Measurements from ENCODE around the gene MSRB1.
"Not testable (repeated sequence)": the region's sequence is repeated elsewhere in the genome, so short reads cannot be mapped to it uniquely, and the experiment has no call there.

The MSRB1 gene

GRCh38 chr16:1960665-1961630 is 17.9 kb upstream of the MSRB1 start:
- DNase-seq, result peak in 2 of 3 experiments; percentile 49 to 63

GRCh38 chr16:1959269-1960039 is 16.5 kb upstream of the MSRB1 start, which contains the start of gene NDUFB10:
Gene NDUFB10, plus strand, starts transcription at chr16:1959538. Its CDS starts 87 bp downstream, at chr16:1959625.
- peak; percentile 89 to 97 (median 89) for DNase-seq

GRCh38 chr16:1958715-1959268 is 15.8 kb upstream of the MSRB1 start:
- no peak for DNase-seq

- not testable (repeated sequence) for DNase-seq
Measured at GRCh38 chr16:1958143-1958491, 15.1 kb upstream of the MSRB1 start.

DNA sequence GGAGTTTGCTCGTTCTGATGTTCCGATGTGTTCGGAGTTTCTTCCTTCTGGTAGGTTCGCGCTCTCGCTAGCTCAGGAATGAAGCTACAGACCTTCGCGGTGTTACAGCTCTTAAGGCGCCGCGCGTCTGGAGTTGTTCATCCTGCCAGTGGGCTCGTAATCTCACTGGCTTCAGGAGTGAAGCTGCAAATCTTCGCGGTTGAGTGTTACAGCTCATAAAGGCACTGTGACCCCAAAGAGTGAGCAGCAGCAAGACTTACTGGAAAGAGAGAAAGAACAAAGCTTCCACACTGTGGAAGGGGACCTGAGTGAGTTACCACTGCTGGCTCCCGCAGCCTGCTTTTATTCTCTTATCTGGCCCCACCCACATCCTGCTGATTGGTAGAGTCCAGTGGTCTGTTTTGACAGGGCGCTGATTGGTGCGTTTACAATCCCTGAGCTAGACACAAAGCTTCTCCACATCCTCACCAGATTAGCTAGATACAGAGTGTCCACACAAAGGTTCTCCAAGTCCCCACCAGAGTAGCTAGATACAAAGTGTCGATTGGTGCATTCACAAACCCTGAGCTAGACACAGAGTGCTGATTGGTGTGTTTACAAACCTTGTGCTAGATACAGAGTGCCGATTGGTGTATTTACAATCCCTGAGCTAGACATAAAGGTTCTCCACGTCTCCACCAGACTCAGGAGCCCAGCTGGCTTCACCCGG is 14.6 kb upstream of the MSRB1 start:
- DNase-seq, result not testable (repeated sequence)

DNA sequence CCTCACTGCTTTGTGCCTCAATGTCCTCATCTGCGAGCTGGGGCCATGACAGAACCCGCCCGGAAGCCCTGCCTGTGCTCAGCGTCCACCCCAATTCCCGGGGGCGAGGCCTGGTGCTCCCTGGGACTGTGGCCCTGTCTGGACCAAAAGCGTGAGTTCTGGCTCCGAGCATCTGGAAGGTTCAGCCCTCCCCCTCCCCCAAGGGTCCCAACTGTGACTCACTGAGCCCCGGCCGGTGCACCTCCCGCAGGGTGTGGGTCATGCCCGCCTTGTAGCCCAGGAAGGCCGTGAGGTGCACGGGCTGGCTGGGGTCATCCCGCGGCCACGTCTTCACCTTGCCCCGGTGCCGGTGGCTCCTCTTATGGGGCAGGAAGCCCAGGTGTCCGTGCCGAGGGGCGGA is 10.7 kb upstream of the MSRB1 start:
- no peak for DNase-seq

GRCh38 chr16:1950559-1950958 is 7.6 kb upstream of the MSRB1 start:
- no peak for DNase-seq

DNA sequence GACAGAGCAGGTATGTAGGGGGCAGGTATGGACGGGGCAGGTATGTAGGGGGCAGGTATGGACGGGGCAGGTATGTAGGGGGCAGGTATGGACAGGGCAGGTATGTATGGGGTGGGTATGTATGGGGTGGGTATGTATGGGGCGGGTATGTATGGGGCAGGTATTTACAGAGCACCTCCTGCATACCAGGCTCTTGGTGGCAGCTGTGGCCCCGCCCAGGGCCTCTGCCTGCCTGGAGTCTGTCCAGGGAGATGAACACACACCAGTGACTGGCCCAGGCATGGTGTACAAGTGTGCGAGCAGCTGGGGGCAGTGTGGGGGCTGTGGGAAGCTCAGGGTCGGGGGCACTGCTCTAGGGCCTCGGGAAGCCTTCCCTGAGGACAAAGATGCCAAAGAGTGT is 7.0 kb upstream of the MSRB1 start:
- DNase-seq, result no peak

- no peak for DNase-seq
Measured at GRCh38 chr16:1949507-1949906, 6.5 kb upstream of the MSRB1 start.

- DNase-seq, result no peak
Measured at GRCh38 chr16:1947369-1947670, 4.3 kb upstream of the MSRB1 start.

GRCh38 chr16:1946495-1947368 is 3.7 kb upstream of the MSRB1 start:
- DNase-seq, result no peak

DNA sequence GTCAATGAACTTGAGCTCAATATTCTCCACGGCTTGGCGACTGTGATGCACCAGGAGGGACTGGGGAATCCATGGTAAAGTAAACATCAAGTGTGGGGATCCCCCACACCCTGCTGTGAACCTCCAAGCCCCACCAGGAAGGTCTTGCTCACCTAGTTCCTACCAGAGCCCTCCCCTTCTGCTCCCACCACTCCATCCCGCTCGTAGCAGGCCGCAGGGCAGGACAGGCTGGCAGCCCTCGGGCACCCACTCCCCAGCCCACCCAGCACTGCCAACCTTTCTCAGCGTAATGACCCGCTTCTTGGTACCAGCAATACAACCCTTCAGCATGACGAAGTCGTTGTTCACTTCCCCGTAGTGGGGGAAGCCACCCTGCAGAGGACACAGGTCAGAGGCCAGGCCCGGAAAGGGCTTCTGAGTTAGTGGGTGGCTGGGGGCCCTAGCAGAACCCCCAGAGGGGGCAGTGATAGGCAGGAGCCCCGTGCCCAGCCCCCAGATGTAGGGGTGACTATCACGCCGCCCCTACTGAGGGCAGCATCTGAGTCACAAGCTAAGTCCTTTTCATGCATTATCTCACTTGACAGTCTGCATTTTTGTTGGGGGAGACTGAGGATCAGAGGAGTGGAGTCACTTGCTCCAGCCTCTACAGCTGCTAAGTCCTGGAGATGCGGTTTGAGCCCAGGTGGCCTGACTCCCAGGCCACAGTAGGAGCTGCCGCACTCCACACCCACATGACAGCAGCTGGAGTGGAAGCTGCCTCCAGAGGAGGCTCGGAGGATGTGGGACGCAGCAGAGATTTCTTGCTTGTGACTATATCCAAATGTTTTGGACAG is 2.8 kb upstream of the MSRB1 start:
- no peak for DNase-seq

DNA sequence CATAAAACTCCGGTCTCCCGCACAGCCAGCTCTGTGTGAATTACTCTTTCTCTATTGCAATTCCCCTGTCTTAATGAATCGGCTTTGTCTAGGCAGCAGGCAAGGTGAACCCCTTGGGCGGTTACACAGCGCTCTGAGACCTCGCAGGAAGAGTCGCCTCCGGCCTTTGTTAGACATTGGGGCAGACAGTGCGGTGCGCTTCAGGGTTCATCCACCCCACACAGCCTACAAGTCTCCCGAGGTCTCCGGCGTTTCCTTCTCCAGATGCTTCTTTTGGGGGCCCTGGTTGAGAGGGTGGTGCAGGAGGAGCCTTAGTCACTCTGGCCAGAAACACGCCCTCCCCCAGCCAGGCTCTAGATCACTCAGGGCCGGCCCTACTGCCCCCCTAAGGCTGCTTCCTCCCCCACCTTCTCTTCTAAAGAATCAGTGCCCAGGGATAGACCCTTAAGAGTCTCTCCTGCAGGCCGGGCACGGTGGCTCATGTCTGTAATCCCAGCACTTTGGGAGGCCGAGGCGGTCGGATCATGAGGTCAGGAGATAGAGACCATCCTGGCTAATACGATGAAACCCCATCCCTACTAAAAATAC is 1.7 kb upstream of the MSRB1 start:
- DNase-seq, result no peak

DNA sequence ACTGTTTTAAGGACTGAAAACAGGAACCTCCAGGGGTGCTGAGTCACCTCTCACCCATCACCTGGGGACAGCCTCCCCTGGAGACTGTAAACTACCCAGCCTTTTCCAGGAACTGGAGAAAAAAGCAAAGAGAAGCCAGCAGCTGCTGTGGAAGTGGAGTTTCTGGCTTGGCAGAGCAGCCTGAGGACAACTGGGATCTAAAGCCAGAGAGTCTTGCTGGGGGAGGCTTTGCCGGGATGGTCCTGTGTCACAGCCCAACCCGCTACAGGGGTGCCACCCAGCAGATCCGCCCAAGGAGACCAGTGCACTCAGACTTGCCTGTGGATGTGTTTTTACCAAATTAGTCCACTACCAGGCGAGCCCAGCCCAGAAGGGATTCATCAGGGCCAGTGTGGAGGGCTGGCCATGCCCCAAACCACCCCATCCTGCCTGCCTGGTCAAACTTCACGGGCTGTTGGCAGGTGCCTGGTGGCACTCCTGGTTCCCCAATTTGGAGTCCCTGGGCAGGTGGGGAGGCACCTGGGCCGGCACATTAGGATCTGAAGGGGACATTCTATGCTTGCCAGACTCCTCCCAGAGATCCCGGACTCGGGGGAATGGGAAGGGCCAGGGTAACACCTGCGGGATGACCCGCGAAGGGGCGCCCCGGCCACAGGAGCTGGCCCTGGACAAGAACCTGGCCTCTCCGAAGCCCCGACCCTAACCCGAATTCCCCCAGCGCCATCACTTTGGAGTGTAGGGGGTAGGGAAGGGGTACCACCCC is 771 bp downstream of the MSRB1 start:
- DNase-seq, result peak in 2 of 3 experiments; percentile 18 to 23

DNA sequence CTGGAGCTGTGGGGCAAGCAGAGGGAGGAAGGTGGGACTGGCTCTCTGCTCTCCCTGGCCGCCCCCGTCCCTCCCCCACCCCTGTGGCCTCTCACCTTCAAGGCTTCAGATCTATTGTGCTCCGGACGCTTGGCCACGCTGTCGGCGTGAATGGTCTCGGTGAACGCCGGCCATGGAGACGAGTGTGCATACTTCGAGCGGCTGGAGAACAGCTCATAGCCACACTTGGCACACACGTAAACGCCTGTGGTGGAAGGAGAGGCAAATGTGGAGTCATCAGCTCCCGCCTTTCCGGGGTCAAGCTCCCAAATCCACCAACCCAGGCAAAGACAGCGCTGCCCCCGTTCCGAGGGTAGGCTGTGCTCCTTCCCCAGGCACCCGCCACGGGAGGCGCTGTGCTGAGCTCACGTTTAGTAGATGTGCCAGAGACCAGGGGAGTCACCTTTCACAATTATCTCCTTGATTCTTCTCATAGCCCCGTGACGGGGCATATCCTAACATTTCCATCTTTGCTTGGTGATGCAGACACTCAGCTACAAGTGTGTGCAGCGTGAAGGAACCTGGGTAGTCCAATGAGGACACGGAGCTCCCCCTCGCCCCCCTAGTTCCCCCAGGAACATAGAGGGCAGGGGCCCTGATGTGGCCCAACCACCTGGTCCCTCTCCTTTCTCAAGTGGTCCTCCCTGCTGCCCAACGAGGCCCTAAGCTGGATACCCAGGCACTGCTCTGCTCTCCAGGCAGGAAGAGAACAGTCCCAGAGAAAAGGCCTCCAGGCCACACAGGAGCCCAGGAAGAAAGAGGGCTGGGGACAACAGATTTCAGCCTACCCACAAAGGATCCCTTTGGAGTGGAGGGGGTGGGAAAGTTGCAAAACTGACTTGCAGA is 1.6 kb downstream of the MSRB1 start:
- no peak for DNase-seq

DNA sequence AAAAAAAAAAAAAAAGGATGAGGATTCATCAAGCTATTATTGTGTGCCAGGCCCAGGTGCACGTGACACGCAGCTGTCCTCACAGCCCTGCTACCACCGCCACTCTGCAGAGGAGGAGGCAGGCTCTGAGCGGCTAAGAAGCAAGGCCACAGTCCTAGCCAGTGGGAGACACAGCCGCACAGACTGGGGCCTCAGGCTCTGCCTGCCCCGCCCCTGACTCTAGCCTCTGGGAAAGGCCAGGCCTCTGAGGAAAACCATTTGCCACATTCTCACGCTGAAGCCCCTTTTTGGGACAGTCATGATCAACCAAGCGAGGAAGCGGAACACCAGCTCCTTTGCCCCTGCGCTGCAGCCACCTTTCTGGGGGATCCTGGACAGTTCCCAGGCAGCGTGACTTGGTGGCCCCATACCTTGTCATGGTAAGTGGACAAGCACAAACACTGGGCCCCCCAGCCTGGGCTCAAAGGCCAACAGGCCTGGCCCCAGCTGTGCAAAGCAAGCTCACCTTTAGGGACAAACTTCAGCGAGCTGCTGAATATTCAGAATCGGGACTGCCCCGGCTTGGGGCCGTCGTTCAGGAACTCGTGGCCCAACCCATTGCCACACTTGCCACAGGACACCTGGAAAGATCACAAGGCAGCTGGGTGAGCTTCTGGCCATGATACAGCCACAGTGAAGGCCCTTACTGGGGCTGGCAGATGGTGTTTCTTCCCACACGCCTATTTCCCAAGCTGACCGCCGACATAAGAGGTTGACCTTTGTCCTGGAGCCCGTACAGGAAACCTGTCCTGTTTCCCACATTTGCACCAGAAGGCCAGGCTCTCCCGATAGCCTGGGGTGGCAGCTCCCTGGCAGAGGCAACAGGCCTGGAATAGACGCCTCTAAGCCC is 2.5 kb downstream of the MSRB1 start:
- no peak for DNase-seq

GRCh38 chr16:1939833-1940232 is 3.2 kb downstream of the MSRB1 start:
- not testable (repeated sequence) for DNase-seq

DNA sequence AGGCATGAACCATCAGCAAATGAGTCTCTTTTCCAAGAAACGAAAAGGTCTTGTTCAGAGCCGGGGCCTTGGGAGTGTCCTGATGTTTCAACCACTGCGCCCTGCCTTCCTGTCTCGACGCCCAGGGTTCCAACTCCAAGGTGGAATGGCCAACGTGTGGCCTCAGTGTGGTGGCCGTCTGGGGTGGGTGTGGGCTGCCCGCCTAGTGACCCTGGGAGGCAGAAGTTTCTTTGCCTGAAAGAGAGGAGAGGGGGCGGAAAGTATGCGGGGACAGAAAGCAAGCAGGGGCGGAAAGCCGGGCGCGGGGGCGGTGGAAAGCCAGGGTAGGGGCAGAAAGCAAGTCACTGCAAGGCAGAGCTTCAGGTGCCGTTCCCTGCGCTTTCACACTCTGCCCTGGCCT is 4.1 kb downstream of the MSRB1 start:
- DNase-seq, result no peak

Measured in NCI-H1417 (cell line).